HG02642 (cell line): ENCODE measurements around the gene ALDH1L1.

ENCODE experiments used
- ATAC-seq: cut with Tn5 transposase; IDR thresholded peaks from one replicate; pipeline ENCODE4 v1.9.1; 2021; ENCODE audit warnings: mild to moderate bottlenecking; ENCODE audit not compliant: unreplicated experiment, poor library complexity

The ALDH1L1 gene

GRCh38 chr3:126155819-126156218, 24.6 kb downstream of the ALDH1L1 start:
- no peak for ATAC-seq

- ATAC-seq = no peak
These were observed 25.1 kb downstream of the ALDH1L1 start for GRCh38 chr3:126155280-126155640.

- ATAC-seq = no peak
These were observed 25.8 kb downstream of the ALDH1L1 start for GRCh38 chr3:126154391-126155279.

GRCh38 chr3:126153695-126154360, 26.6 kb downstream of the ALDH1L1 start:
- no peak for ATAC-seq

- no peak for ATAC-seq
These were observed 27.3 kb downstream of the ALDH1L1 start for GRCh38 chr3:126152901-126153694.

- ATAC-seq = no peak
These were observed 27.9 kb downstream of the ALDH1L1 start for GRCh38 chr3:126152458-126152857.

GRCh38 chr3:126151562-126152302, 28.7 kb downstream of the ALDH1L1 start:
- ATAC-seq = no peak

GRCh38 chr3:126149960-126150515, 30.3 kb downstream of the ALDH1L1 start:
- no peak for ATAC-seq

- no peak for ATAC-seq
These were observed 31.0 kb downstream of the ALDH1L1 start for GRCh38 chr3:126149256-126149902.

GRCh38 chr3:126147932-126148683, 32.3 kb downstream of the ALDH1L1 start:
- no peak for ATAC-seq

- ATAC-seq = no peak
These were observed 33.0 kb downstream of the ALDH1L1 start for GRCh38 chr3:126147147-126147931.

GRCh38 chr3:126146525-126147146, 33.8 kb downstream of the ALDH1L1 start:
- no peak for ATAC-seq

- no peak for ATAC-seq
These were observed 34.4 kb downstream of the ALDH1L1 start for GRCh38 chr3:126146034-126146433.

- ATAC-seq = no peak
These were observed 37.7 kb downstream of the ALDH1L1 start for GRCh38 chr3:126142652-126143051.

GRCh38 chr3:126137490-126138130, 42.8 kb downstream of the ALDH1L1 start:
- no peak for ATAC-seq

- no peak for ATAC-seq
These were observed 43.8 kb downstream of the ALDH1L1 start for GRCh38 chr3:126136428-126137220.
